IPS-18a (cell line): ENCODE data around the gene RILPL1.
A peak's percentile ranks its signal among the peaks of the same experiment; 100 is the strongest.
"Not testable (repeated sequence)": the region's sequence is repeated elsewhere in the genome, so short reads cannot be mapped to it uniquely, and the experiment has no call there.

Experiments
- H3K27ac ChIP-seq: one replicate; pipeline ENCODE4 v1.5.1; 2013; ENCODE audit warnings: low read length
- H3K27me3 ChIP-seq: one replicate; pipeline ENCODE4 v1.6.1; 2013; ENCODE audit warnings: mild to moderate bottlenecking, low read length; ENCODE audit not compliant: control insufficient read depth, insufficient read depth
- H3K36me3 ChIP-seq: one replicate; pipeline ENCODE4 v1.6.1; 2013; ENCODE audit warnings: low read depth, low read length; ENCODE audit not compliant: control insufficient read depth
- H3K4me1 ChIP-seq: one replicate; pipeline ENCODE4 v1.6.1; 2013; ENCODE audit warnings: low read depth, low read length; ENCODE audit not compliant: control insufficient read depth
- H3K4me3 ChIP-seq: one replicate; pipeline ENCODE4 v1.5.1; 2013; ENCODE audit warnings: low read length
- H3K9ac ChIP-seq: one replicate; pipeline ENCODE4 v1.6.1; 2013; ENCODE audit warnings: mild to moderate bottlenecking, low read length, moderate library complexity
- H3K9me3 ChIP-seq: one replicate; pipeline ENCODE4 v1.6.1; 2013; ENCODE audit warnings: low read depth, low read length; ENCODE audit not compliant: control insufficient read depth

The RILPL1 gene

GRCh38 chr12:123452276-123452550 is 81.3 kb downstream of the RILPL1 start:
- not testable (repeated sequence) for H3K9me3 ChIP-seq, H3K9ac ChIP-seq, H3K4me3 ChIP-seq, H3K4me1 ChIP-seq, H3K27me3 ChIP-seq, H3K36me3 ChIP-seq, H3K27ac ChIP-seq

- Histone ChIP-seq H3K9ac (no peak overlapping the region), H3K27me3 (no peaks in the 10 kb centered on the region), H3K4me3 (no peak overlapping the region), H3K9me3 (no peaks in the 10 kb centered on the region), H3K36me3 (no peaks in the 10 kb centered on the region), H3K4me1 (no peaks in the 10 kb centered on the region), H3K27ac (no peak overlapping the region)
These were observed 82.9 kb downstream of the RILPL1 start for GRCh38 chr12:123450636-123451035.

GRCh38 chr12:123449856-123450255 is 83.7 kb downstream of the RILPL1 start:
- Histone ChIP-seq H3K36me3 (no peaks in the 10 kb centered on the region), H3K27me3 (no peaks in the 10 kb centered on the region), H3K4me3 (no peak overlapping the region), H3K9ac (no peak overlapping the region), H3K9me3 (no peaks in the 10 kb centered on the region), H3K27ac (no peak overlapping the region), H3K4me1 (no peaks in the 10 kb centered on the region)

- no peak overlapping the region for H3K4me3 ChIP-seq
- no peaks in the 10 kb centered on the region for H3K36me3 ChIP-seq
- no peak overlapping the region for H3K27ac ChIP-seq
- no peak overlapping the region for H3K9ac ChIP-seq
- no peaks in the 10 kb centered on the region for H3K27me3 ChIP-seq
- H3K9me3 ChIP-seq: no peaks in the 10 kb centered on the region
- H3K4me1 ChIP-seq: no peaks in the 10 kb centered on the region
These were observed 84.2 kb downstream of the RILPL1 start for GRCh38 chr12:123449249-123449733.

- no peaks in the 10 kb centered on the region for H3K27me3 ChIP-seq
These were observed 87.2 kb downstream of the RILPL1 start for GRCh38 chr12:123446333-123446713.

GRCh38 chr12:123445388-123446332 is 87.9 kb downstream of the RILPL1 start:
- Histone ChIP-seq H3K4me3 (no peak overlapping the region), H3K27ac (no peak overlapping the region), H3K9me3 (no peaks in the 10 kb centered on the region), H3K27me3 (no peaks in the 10 kb centered on the region), H3K4me1 (no peaks in the 10 kb centered on the region), H3K36me3 (no peaks in the 10 kb centered on the region), H3K9ac (no peak overlapping the region)

More at GRCh38 chr12:123446333-123446713, 87.2 kb downstream of the RILPL1 start:
- Histone ChIP-seq H3K9me3 (no peaks in the 10 kb centered on the region), H3K4me1 (no peaks in the 10 kb centered on the region), H3K27ac (no peak overlapping the region), H3K36me3 (no peaks in the 10 kb centered on the region), H3K4me3 (no peak overlapping the region), H3K9ac (no peak overlapping the region)

GRCh38 chr12:123444092-123445026 is 89.2 kb downstream of the RILPL1 start:
- no peak overlapping the region for H3K4me3 ChIP-seq
- H3K36me3 ChIP-seq: no peaks in the 10 kb centered on the region
- H3K9ac ChIP-seq: no peak overlapping the region
- no peaks in the 10 kb centered on the region for H3K9me3 ChIP-seq
- H3K4me1 ChIP-seq: no peaks in the 10 kb centered on the region
- H3K27ac ChIP-seq: no peak overlapping the region
- H3K27me3 ChIP-seq: no peaks in the 10 kb centered on the region

- Histone ChIP-seq H3K36me3 (no peaks in the 10 kb centered on the region), H3K27me3 (peaks cover 4% of the 10 kb centered on the region), H3K9ac (no peak overlapping the region), H3K4me3 (no peak overlapping the region), H3K27ac (no peak overlapping the region), H3K9me3 (no peaks in the 10 kb centered on the region), H3K4me1 (no peaks in the 10 kb centered on the region)
These were observed 90.7 kb downstream of the RILPL1 start for GRCh38 chr12:123442774-123443173.

GRCh38 chr12:123441523-123442164 is 91.9 kb downstream of the RILPL1 start:
- H3K27me3 ChIP-seq: peaks cover 15% of the 10 kb centered on the region
- H3K36me3 ChIP-seq: no peaks in the 10 kb centered on the region
- no peaks in the 10 kb centered on the region for H3K4me1 ChIP-seq
- no peak overlapping the region for H3K9ac ChIP-seq
- no peaks in the 10 kb centered on the region for H3K9me3 ChIP-seq
- no peak overlapping the region for H3K4me3 ChIP-seq
- H3K27ac ChIP-seq: no peak overlapping the region

GRCh38 chr12:123436017-123436964 is 97.2 kb downstream of the RILPL1 start, which contains the start of gene RILPL2:
Gene RILPL2, minus strand, starts transcription at chr12:123436684. Its CDS starts 264 bp downstream, at chr12:123436420.
- Histone ChIP-seq H3K27ac (no peak within 1 kb of the TSS), H3K36me3 (no peaks in the 10 kb centered on the region), H3K4me1 (no peaks in the 10 kb centered on the region), H3K9ac (peak within 1 kb of the TSS; percentile 12), H3K27me3 (peaks cover 33% of the 10 kb centered on the region), H3K4me3 (peak within 1 kb of the TSS; percentile 82), H3K9me3 (no peaks in the 10 kb centered on the region)
